Activated CD8-positive, alpha-beta memory T cell treated with anti-CD3 and anti-CD28 coated beads for 24 hours (primary cell): ENCODE data around the gene NXPH1.

Experiments
- DNase-seq: peaks from one replicate; pipeline ENCODE4 v3.0.0-alpha.2; 2020

NXPH1 gene

DNA sequence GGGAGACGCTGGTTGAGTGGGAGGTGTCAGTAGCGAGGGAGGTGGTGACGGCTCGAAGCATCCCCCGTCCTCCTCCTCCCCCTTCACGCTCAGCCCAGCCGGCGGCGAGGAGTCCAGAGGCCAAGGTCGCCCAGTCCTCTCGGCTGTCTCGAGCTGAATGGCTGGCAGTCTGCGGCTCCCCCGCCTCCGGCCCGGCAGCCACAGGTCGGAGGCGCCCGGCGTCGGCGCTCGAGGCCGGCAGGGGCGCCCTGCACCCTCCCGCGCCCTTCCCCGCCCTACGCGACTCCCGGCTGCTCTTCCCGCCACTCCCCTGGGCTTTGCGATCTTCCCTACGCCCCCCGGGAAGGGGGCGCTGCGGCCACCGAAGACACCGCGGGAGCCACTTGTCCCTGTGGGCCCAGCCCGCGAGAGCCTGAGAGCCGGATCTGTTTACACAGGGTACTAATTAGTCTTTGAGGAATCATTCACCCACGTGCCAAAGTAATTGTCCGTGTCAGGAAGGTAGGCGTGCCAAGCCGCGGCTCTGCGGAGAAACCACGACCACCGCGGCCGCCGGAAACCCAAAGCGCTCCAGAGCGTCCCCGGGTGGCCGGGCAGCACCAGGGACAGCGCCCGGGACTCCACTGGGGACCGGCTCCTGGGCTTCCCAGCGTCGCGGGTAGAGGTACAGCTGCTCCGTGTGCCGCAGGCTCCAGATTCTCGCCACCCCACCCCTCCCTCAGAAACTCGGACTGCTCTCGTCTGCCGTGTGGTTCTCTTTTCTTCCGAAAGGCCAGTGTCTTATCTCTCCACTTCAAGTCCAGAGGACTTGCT lies at the start of gene NXPH1:
Gene NXPH1 (plus strand): TSS at position 133 of the 813 bp plus-strand sequence.
- DNase-seq, result peak; percentile 56

GRCh38 chr7:8384901-8385300 lies 48.5 kb upstream of the NXPH1 start:
- no peak for DNase-seq

GRCh38 chr7:8386926-8387550 lies 46.4 kb upstream of the NXPH1 start:
- DNase-seq, result no peak

DNA sequence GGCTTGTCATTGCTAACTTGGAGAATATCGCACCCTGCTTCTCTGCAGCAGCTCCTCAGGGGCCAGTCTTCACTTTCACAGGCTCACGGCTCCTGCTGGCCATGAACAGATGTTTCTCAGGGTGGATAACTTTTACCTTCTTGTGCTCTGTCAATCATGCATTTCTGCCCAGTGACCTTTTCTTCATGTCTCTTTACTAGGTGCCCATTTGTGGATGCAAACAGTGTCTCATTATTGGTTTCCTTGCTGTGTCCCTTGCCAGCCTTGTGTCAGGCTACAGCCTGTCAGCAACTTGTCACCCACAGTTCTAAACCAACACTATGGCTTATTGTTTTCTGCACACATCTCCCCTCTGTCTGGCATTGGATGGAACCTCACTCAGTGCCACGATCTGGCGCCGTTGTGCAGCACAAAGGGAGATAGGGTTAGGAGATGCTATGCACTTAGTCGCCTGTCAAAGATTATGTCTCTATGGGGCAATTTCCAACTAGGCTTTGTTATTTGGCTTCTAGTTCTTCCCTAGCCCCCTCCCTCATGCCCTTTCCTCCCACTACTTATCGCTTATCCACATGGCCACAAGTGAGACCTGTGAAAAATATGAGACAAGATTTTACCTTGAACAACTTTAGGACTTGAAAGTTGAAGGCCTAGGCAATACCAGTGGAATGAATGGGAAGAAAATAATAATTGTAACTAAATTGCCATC lies 45.7 kb upstream of the NXPH1 start:
- no peak for DNase-seq

DNA sequence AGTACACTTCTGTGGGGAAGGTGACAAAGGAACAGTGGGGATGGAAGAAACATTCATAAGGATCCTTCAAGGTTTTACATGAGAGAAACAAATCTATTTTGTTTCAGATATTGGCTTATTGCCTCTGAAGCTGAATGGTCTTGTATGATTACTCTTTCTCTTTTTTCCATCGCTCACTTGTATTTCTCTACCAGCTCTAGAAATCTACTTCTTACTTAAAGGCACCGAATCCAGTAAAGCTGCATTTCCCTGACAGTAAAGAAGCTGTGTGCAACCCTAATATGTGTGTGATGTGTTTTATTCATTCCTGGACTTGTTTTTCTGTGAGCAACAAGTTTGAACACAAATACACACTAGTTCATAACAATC lies 45.2 kb upstream of the NXPH1 start:
- no peak for DNase-seq

DNA sequence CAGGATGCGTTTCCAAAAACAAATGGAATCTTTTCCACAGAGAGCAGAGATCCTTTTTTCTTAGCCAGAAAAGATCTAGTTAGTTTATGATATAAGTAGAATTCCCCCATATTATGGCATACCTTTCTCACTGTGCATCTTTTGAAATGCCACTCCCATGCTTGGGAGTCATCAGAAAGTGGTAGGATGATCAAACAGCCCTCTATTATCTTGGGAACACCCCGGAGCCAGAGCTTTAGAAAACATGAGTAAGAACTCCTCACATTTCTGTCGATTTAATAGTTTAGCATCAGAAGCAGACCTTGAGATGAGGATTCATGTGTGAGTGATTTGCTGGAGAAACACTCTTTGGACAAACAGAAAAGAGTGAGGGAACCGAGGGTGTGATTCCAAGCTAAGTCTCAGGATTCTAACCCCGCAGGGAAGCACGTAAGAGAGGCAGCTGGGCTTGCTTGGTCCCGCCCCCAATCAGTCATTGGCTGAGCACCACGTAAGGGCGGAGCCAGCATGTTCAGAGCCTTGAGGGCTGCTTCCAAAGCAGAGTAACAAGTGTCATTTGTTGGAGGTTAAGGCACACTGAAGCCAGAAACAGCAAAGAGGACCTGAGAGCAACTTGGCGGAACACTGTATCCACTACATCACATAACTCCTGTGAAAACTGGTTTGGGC lies 43.7 kb upstream of the NXPH1 start:
- DNase-seq, result no peak

- no peak for DNase-seq
These were observed 43.2 kb upstream of the NXPH1 start for GRCh38 chr7:8390262-8390626.

DNA sequence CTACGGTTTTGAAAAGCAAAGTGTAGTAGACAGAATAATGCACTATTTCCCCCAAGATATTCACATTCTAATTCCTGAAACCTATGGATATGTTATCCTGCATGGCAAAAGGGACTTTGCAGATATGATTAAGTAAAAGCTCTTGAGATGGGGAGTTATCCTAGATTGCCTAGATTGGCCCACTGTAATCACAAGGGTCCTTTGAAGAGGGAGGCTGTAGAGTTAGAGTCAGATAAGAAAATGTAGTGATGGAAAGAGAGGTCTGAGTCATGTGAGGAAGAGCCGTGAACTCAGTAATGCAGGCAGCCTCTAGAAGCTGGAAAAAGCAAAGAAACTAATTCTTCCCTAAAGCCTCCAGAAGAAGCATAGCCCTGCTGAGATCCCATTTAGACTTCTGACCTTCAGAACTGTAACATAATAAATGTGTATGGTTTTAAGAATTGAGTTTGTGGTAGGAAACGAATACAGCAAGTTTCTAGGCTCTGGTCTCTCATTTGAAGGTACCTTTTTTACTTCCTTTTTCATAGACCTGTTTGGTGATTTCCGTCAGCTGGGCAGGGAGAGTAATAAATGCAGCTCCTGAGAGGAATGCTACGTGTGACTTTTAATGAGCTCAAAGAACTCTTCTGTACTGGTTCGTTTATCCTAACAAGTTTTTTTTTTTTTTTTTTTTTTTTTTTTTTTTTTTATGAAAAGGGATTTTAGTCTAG lies 41.9 kb upstream of the NXPH1 start:
- DNase-seq, result no peak

- no peak for DNase-seq
These were observed 37.1 kb upstream of the NXPH1 start for GRCh38 chr7:8396294-8396693.

DNA sequence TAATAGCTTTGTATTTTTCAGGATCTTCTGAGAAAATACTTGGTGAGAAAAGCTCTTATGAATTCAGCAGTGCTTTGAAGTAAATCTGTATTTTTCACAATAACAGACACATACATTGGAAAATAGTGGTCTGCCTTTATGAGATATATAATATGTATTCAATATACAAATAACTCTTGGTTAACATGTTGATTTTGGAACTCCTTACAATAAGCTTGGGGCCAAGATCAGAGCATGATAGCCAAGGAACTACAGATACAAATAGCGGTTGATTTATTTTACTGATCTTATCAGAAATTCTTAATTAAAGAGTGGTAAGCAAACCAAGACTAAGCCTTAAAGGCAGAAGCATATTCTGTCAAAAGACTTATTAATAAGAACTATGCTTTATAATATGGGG lies 24.5 kb upstream of the NXPH1 start:
- DNase-seq, result no peak

DNA sequence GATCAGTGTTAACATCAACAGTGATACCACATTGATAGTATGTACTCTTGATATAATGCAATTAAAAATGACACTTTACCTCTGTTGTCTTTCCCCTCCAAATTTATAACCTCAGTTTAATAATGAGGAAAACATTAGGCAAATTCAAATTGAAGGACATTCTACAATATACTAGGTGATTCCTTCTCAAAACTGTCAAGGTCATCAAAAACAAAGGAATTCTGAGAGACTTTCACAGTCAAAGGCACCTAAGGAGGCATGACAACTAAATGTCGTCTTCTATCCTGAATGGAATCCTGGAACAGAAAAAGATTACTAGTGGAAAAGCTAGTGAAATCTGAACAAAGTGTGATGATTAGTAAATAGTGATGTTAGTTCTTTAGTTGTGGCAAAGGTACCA lies 22.3 kb upstream of the NXPH1 start:
- no peak for DNase-seq

GRCh38 chr7:8413600-8413999 lies 19.8 kb upstream of the NXPH1 start:
- DNase-seq, result no peak

GRCh38 chr7:8418629-8419245 lies 14.7 kb upstream of the NXPH1 start:
- no peak for DNase-seq

DNA sequence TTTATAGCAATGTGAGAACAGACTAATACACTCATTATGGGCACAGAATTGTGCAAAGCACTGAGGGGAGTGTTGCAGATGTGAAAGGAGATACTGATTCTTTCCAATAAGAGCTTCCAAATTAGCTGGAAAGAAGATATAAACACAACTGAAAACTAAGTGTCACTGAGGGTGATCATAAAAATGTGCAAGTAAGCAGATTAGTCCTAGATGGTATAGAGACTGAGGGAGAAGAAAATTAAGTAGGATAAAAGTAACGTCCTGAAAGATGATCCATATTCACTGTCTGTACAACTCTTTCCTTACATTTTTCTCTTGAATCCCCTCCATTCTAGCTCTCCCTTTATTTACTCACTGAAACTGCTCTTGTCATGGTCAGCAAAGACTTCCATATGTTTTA lies 11.2 kb upstream of the NXPH1 start:
- DNase-seq, result no peak

GRCh38 chr7:8423057-8423456 lies 10.4 kb upstream of the NXPH1 start:
- no peak for DNase-seq

DNA sequence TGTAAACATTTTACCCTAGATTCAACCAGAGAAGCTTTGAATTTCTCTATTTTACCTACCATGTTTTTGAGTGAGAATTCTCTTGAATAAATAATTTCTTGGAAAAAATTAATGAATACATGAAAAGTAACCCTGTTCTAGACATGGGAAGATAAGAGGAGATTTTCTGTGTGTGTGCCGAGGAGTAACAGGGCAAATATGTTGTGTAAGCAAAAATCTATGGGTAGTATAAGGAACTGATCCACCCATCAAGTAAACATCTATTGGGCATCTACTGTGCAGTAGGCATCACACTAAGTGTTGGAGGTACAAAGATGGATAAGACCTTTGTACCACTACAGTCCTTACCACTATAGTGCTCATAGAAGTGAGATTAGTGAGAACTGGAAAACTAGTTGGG lies 8.2 kb upstream of the NXPH1 start:
- no peak for DNase-seq

DNA sequence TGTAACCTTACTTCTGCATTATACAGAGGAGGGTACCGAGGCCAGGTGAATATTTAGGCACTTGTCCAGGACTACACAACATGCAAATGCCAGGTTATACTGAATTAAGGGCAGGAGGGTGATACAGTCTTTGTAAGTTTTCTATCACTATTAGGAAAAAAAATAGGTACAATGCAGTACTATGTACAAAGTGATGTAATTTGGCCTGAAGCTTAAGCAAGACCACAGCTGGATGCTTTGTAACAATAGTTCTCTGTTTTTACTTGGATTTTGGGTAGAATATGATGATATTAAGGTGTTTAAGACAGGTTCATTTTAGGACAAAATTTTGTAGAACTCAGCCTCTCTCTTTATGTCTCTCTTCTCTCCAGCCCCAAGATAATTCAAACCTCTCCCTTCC lies 2.8 kb upstream of the NXPH1 start:
- DNase-seq, result no peak

DNA sequence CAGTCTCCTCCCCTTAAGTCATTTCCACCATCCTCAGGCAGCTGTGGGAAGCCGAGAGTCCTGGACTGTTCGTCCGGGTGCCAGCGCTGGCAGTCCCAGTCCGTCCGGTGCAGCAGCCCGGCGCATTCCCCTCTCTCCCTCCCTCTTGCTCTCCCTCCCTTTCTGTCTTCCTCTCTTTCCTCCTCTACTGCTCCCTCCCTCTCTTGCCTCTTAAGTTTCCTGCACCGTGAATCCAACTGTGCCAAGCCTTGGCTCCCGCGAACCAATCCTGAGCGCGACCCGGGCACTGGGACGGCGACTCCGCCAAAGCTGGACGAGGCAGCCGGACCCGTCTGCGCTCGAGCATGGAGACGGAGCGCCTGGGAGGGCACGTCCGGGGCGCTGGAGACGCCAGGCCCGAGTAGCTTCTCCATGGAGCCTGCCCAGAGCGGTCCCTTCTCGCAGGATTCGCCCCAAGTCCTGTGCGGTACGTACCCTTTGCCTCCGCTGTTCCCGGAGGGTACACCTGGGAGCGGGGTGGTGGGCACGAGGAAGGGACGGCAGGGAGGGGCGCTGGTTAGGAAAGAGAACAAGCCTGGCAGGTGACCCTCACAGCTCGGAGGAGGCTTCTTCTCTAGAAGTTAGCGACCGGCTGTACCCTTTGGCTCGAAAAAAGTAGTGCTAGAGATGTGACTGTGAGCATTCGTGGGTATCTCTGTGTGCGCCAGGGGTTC lies 1.0 kb downstream of the NXPH1 start:
- DNase-seq, result peak; percentile 52

DNA sequence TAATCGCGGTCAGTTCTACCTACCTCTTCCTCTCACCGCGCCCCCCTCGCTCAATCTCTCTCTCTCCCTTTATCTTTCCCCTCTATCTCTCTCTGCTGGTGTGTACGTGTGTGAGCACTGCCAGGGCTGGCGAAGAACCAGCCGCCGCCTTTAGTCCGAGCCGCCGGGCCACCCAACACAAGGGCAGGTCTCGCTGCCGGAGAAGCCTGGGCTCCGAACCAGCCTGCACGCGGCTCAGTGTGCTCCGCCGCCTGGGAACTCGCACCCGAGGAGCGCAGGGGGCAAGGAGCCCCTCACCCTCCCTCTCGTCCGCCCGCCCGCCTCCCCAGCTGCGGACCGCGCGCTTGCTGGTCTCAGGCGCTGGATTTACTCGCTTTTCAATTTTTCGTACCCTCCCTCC lies 1.7 kb downstream of the NXPH1 start:
- DNase-seq, result no peak

GRCh38 chr7:8435590-8436545 lies 2.5 kb downstream of the NXPH1 start:
- no peak for DNase-seq

- peak; percentile 64 for DNase-seq
These were observed 3.6 kb downstream of the NXPH1 start for GRCh38 chr7:8436965-8437364.
